ENCODE measurements around the gene MORC1.

MORC1 gene

DNA sequence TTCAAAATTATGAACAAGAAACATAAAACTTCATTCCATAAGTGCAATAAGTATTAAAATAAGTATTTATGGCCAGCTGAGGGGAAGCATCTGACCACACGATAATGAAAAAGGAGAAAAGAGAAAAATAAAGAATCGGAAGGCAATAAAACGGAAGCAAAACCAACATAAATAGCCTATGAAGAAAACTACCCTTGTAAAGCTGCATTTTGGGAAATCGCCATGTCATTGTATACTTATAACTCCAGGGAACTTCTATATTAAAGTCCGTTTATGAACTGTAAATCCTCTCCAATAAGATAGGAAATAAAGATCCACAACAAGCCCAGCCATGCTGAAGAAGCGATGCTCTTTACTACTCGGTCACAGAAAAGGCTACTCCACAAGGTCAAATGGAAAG, 47.7 kb downstream of the MORC1 start:
- no peak for DNase-seq (ENCODE audit: low read depth)
- TF ChIP-seq, protein P1, sequence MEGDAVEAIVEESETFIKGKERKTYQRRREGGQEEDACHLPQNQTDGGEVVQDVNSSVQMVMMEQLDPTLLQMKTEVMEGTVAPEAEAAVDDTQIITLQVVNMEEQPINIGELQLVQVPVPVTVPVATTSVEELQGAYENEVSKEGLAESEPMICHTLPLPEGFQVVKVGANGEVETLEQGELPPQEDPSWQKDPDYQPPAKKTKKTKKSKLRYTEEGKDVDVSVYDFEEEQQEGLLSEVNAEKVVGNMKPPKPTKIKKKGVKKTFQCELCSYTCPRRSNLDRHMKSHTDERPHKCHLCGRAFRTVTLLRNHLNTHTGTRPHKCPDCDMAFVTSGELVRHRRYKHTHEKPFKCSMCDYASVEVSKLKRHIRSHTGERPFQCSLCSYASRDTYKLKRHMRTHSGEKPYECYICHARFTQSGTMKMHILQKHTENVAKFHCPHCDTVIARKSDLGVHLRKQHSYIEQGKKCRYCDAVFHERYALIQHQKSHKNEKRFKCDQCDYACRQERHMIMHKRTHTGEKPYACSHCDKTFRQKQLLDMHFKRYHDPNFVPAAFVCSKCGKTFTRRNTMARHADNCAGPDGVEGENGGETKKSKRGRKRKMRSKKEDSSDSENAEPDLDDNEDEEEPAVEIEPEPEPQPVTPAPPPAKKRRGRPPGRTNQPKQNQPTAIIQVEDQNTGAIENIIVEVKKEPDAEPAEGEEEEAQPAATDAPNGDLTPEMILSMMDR (IDR thresholded peaks at IDR 0.05; ENCODE audit: low read length, missing control alignments), result no peak
- no peak overlapping the region for H3K4me3 ChIP-seq (replicated peaks; ENCODE audit: low read depth, low read length)

DNA sequence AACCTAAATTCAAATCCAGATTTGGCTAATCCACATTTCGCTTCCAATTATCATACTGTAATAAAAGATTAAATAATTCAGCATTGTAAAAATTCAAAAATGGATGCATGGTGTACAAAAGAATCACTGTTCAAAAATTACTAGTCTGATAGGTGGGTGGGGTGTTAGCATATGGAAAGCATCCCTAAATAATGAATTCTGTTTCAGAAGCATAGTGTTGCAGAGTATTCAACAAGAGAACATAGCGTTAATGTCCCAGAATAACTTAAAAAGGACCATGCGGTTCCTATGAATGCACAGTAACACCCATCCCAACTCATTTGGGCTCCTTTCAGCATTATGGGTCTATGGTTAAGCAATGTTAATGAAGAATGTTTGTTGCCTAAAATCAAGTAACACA, 51.1 kb downstream of the MORC1 start:
- TF ChIP-seq, protein P1 (IDR thresholded peaks at IDR 0.05; ENCODE audit: low read length, missing control alignments), result no peak
- no peak overlapping the region for H3K4me3 ChIP-seq (replicated peaks; ENCODE audit: low read depth, low read length)

DNA sequence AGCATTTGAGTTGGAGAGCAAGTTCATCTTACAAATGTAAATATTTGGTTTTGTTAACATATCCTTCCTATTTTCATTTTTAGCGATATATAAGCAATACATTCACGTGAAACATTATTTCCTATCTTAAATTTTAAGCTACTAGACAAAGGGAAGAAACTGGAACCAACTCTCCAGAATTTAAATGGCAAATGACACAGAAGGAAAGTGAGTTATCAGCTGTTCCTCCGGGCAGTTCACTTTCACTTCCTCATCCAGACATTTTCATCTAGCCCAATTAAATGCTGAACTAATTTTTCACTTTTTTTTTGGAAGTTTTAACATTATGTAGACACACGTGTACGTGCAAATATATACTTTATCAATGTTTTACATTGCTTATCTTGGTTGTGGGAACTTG, 58.7 kb downstream of the MORC1 start:
- DNase-seq (ENCODE audit: low read depth), result no peak
- no peak overlapping the region for H3K4me3 ChIP-seq (replicated peaks; ENCODE audit: low read depth, low read length)
- TF ChIP-seq, protein P1 (IDR thresholded peaks at IDR 0.05; ENCODE audit: low read length, missing control alignments), result no peak

More for the DNA sequence above, 51.1 kb downstream of the MORC1 start:
- DNase-seq (ENCODE audit: low read depth), result no peak

DNA sequence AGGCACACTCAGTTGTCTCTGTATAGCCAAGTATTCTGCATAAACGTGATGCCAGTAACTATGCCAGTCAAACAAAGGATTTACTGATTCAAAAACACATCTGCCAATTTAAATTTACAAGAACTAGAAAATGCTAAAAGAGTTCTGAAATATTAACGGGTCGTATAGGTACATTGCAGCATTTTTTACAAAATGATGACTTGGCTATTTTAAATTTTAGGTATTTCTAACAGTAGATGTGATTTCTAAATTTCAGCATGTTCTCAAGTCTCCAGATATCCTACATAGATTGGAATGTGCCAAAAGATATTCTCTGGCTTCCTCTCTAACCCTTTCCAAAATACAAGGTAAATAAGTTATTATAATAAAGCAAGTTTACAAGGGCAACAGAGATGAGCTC, 60.3 kb downstream of the MORC1 start:
- H3K4me3 ChIP-seq (replicated peaks; ENCODE audit: low read depth, low read length), result no peak overlapping the region
- no peak for DNase-seq (ENCODE audit: low read depth)
- TF ChIP-seq, protein P1 (IDR thresholded peaks at IDR 0.05; ENCODE audit: low read length, missing control alignments), result no peak

DNA sequence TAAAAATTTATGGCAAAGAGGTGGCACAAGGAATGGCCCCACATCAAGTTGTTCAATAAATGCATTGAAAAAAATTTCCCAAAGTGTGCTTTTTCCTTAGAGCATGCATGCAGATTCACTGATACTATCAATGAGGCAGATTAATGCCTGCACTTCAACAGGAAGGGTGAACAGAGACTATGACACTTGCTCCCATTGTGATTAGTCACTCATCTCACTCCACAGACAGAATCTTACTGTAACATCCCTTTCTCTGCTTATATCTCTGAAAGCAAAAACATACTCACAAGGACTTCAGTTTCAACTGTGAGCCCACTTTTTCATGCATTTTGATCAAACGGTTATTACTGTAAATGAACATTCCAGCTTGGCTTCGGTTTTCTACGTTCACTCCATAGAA, 60.9 kb downstream of the MORC1 start:
- H3K4me3 ChIP-seq (replicated peaks; ENCODE audit: low read depth, low read length), result no peak overlapping the region
- DNase-seq (ENCODE audit: low read depth), result no peak
- TF ChIP-seq, protein P1 (IDR thresholded peaks at IDR 0.05; ENCODE audit: low read length, missing control alignments), result no peak

DNA sequence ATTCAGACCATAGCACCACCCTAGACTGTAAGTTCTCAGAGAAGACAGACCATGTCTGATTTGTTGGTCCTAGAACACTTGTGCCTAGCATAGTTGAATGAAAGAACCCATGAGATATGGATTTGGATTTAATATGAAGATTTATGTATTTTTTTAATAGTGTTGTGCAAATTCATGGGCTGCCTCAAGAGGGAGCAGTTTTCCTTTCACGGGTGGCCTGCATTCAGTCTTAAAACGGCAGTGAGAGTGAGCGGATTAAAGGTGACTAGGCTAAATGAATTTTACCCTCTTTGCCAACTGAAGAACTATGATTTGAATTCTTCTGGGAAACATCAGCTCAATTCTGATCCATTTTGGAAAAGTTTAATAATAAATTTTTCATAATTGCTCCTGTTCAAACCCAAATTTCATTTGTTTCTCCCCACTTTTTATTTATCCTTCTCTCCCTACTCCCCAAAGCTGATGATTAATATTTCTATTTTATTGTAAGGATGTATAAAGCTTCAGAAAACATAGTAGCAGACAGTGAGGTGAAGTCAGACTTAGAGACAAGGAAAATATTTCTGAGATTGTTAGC, 67.3 kb downstream of the MORC1 start:
- TF ChIP-seq, protein P1 (IDR thresholded peaks at IDR 0.05; ENCODE audit: low read length, missing control alignments), result peak; percentile 67
- DNase-seq (ENCODE audit: low read depth), result peak; percentile 50
- H3K4me3 ChIP-seq (replicated peaks; ENCODE audit: low read depth, low read length), result no peak overlapping the region

DNA sequence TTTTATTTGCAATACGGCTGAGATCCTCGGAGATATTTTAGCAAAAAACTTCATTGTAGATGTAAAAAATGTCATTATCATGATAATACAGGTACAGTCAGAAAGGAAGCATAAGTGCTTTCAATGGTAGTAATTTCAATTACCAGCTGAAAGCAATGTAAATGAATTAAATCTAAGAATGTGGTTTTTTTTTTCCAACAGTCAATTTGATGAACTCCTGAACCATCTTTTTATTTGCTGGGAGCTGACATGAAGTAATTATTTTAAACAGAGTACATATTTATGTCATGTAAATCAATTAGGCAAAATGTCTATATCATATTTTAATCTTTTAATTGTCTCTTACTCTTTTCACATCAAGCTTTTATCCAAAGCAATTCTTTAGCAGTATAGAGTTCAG, 70.6 kb downstream of the MORC1 start:
- no peak for DNase-seq (ENCODE audit: low read depth)
- TF ChIP-seq, protein P1 (IDR thresholded peaks at IDR 0.05; ENCODE audit: low read length, missing control alignments), result no peak
- H3K4me3 ChIP-seq (replicated peaks; ENCODE audit: low read depth, low read length), result no peak overlapping the region

Measured in fibroblast of pulmonary artery (primary cell).